SIG-M5 (cell line): ENCODE data around the gene ABL1.

Source experiments
- DNase-seq: peaks from one replicate; lab custom pipeline; 2025; lab: John Stamatoyannopoulos, UW

Gene ABL1

DNA sequence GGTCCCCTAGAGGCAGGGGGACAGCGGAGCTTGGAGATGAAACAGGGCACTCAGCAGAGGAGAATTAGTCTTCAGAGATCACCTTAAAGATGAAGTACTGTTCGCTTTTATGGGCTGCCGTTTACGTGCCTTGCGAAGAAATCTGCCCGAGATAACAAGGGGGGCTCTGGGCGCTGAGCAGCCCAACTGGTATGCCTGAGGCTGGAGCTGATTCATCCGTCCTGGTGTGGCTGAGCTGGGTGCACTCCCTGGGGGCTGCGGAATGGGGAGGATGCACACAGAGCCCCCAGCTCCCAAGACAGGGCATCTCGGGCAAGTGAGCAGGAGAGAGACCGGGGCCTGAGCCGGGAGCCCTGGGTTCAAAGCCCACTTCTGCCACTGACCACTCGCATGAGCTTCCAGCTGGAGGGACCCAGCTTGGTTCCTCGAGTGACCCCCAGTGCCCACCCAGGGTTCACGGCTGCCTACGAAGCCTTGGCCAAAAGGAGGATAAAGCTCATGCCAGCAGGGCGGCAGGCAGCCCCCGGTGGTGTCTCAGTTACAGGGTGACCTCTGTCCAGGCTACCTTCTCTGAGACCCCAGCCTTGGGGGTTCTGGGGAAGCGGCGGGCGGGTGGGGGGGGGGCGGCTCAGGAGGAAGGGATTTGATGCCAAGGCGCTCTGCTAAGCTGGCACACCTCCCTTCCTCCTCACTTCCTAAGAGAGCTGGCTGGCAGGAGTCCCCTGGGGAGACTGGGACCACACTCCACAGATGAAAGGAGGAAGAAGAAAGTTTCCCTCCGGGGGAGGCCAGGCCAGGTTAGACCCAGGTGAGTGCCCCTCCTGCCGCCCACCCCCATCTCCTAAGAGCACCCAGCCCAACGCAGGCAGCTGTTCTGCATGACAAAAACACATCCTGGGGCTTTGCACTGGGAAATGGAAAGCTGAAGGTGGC, 98.3 kb downstream of the ABL1 start:
- DNase-seq, result no peak

DNA sequence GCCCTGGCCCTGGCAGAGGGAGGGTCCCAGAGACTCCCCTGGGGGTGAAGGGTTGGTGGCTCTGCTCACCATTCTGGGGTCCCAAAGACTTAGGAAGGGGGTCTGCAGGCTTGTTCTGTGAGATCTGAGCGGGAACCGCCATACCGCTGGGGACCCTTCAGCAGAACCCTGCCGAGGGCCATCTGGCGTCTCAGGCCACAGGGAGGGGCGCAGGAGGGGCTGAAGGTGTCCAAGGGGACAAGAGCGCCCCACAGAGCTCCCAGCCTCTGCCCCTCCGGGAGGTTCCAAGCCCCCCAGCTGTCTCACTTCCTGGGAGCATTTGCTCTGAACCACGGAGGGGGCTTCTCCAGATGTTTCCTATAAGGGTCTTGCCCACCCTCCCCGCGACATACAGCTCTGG, 99.2 kb downstream of the ABL1 start:
- DNase-seq, result no peak

DNA sequence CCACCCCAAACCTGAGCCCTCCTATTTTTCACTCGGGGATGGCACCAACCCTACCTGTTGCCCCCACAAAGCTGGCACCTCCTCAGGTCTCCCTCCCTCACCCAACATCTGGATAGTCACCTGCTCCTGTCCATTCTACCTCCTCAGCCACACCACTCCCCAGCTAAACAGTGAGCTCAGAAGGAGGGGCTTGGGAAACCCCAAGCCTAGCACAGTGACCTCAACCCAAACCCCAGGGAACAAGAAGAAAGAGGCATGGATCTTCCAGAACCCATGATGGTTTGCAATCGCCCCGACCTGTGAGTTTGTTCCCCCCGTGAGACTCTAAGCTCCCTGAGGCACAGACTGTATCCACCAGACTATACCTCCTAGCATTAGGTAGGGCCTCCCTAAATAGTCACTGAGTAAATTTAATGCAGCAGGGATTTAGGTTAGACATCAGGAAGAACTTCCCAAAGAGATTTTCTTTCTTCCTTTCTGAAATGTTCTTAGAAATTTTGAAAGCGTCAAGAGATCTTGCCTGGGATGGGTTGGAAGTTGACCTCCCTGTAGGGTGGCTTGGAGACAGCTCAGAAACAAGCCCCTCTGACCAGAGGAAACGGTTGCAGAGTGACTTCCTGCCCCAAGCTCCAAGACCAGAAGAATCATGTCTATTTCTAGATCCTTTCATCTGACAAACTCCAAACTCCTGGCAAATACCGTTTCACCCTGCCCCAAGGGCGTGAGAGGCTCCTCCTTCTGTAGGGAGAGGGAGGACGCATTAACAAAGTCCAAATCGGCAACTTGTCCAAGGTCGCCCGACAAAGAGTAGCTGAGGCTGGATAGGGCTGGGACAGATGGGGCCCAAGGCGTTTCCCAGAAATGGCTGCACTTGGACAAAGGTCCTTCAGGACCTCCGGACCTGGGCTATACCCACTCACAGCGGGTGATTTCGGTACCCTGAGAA, 99.9 kb downstream of the ABL1 start:
- DNase-seq, result no peak

DNA sequence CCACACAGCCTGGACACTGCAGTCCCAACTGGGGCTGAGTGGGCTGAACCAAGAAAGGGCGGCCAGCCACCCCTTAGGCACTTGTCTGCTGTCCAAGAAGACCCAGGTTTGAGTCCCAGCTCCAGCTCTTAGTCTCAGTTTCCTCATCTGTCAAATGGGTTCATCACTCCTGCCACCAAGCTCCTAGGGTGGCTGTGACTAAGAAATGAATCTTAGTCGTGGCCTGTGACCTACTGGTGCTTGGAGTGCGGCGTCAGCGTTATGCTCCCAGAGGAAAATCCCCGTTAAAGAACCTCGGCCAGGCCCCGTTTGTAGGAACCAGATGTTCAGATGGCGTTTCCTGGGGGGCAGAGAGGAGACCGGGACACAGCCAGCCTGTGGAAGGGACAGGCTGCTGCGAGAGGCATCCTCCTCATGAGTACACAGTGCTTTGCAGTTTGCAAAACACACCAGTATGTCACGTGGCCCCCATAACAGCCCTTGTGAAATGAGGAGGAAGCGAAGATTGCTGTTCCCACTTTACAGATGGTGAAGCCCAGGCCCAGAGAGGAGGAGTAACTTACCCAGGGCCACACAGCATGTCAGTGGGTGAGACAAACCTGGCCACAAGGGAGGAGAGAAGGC, 100.7 kb downstream of the ABL1 start:
- DNase-seq, result no peak

DNA sequence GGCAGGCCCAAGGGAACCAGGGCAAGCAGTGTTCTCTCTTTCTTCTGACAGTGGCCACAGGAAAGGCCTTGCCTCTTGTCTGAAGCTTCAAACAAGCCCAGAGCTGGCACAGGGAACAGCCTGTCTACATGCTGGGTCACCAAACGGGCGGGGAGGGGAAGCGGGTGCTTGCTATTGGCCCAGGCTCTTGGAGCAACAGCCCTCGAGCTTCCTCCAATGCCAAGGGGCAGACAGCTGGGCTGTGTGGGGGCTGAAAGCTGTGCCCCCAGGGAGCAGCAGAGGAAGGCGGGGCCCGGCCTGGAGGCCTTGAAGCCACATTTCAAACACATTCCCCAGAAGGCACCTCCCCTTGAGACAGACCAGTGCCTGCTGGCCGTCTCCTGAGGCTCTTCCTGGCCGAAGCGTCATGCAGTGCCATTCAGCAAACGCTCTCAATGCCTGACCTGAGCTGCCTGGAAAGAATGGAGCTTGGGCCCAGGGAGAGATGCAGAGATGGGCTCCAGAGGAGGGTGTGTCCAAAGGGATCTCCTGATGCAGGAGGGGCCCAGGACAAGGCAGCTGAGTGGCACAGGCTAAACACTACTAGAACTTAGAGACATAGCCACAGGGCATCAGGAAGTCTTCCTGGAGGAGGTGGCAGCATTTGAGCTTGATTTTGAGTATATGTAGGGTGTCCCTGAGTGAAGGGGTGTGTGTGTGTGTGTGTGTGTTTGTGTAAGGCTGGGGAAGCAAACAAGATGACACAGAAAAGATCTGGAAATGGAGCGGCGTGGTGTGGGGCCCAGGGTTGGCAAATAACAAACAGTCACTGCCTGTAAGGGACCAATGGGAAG, 101.4 kb downstream of the ABL1 start:
- DNase-seq, result no peak
